ENCODE data around the gene IRF2BP1. TPM values are rescaled to one million over a fixed set of nuclear protein-coding genes. Genes with fewer than 3 reads are reported as not detected.

Gene IRF2BP1
- total and polyA plus RNA-seq, 8 donors, result 11.5 to 75.9 (median 13.4) TPM; not detected in 1

DNA sequence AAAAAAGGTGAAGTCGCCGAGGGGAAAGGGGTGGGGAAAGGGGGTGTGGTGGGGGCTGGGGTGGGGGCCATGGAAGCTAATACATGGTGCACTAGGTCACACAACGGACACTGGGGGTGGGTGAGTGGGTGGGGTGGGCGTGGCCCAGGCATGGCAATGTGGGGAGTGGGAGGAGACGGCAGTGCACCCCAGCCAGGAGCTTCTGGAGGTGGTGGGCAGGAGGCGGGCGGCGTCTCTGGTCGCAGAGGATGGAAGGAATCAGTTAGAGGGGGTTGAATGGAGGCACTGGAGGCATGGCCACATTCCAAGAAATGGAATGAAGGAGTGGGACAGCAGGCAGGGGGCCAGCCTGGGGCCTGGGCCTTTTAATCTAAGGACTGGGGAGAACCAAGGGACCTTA, 47.8 kb upstream of the IRF2BP1 start:
- intact Hi-C loops (cut with DNase I; ENCODE audit: low total_unique reads), result no loop called here
- Histone ChIP-seq H3K4me3 (no peak overlapping the region), H3K9me3 (no peaks in the 10 kb centered on the region), H3K4me1 (no peaks in the 10 kb centered on the region), H3K27me3 (peaks cover 9 to 80% (median 41%) of the 10 kb centered on the region in 3 donors), H3K36me3 (no peaks in the 10 kb centered on the region), H3K27ac (no peak overlapping the region)
- 57 to 69% (median 59%) methylated on average over 8 to 9 of the region's 9 CpGs for WGBS, 5 donors
- DNase-seq, result no peak
- TF ChIP-seq, protein P1, sequence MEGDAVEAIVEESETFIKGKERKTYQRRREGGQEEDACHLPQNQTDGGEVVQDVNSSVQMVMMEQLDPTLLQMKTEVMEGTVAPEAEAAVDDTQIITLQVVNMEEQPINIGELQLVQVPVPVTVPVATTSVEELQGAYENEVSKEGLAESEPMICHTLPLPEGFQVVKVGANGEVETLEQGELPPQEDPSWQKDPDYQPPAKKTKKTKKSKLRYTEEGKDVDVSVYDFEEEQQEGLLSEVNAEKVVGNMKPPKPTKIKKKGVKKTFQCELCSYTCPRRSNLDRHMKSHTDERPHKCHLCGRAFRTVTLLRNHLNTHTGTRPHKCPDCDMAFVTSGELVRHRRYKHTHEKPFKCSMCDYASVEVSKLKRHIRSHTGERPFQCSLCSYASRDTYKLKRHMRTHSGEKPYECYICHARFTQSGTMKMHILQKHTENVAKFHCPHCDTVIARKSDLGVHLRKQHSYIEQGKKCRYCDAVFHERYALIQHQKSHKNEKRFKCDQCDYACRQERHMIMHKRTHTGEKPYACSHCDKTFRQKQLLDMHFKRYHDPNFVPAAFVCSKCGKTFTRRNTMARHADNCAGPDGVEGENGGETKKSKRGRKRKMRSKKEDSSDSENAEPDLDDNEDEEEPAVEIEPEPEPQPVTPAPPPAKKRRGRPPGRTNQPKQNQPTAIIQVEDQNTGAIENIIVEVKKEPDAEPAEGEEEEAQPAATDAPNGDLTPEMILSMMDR (IDR thresholded peaks at IDR 0.05), result no peak
- TF ChIP-seq POLR2AphosphoS5 (IDR thresholded peaks at IDR 0.05) (no peak), POLR2A (IDR thresholded peaks at IDR 0.05) (no peak), EP300 (IDR thresholded peaks at IDR 0.05) (no peak)

DNA sequence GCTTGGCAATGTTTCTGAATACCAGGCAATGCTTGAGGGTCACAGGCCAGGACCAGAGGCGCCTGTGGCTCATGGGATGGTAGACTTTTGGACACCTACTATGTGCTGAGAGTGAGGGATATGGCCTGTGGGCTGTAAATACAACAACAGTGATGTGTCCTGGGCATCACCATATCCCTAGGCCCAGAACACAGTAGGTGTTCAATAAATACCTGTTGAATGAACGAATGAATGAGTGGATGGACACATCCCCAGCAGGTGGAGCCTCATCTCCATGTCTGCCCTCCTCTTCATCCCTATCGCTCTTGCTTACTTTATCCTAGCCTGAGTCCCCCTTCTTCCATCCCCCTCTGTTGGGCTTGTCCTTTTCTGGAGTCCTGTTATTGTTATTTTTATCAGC, 45.1 kb upstream of the IRF2BP1 start:
- intact Hi-C loops (cut with DNase I; ENCODE audit: low total_unique reads), result no loop called here
- Histone ChIP-seq H3K27ac (no peak overlapping the region), H3K4me1 (peaks cover 6 to 9% (median 7%) of the 10 kb centered on the region in 4 donors), H3K9me3 (no peaks in the 10 kb centered on the region), H3K4me3 (no peak overlapping the region), H3K36me3 (no peaks in the 10 kb centered on the region), H3K27me3 (peaks cover 9 to 56% (median 25%) of the 10 kb centered on the region in 3 donors)
- no peak for DNase-seq
- TF ChIP-seq, protein P1 (IDR thresholded peaks at IDR 0.05), result no peak
- no peak for TF ChIP-seq EP300 (IDR thresholded peaks at IDR 0.05)
- no peak for TF ChIP-seq POLR2A (IDR thresholded peaks at IDR 0.05)
- no peak for TF ChIP-seq POLR2AphosphoS5 (IDR thresholded peaks at IDR 0.05)
- WGBS, 5 donors, result 47 to 74% (median 68%) methylated on average over 3 of the region's 3 CpGs

DNA sequence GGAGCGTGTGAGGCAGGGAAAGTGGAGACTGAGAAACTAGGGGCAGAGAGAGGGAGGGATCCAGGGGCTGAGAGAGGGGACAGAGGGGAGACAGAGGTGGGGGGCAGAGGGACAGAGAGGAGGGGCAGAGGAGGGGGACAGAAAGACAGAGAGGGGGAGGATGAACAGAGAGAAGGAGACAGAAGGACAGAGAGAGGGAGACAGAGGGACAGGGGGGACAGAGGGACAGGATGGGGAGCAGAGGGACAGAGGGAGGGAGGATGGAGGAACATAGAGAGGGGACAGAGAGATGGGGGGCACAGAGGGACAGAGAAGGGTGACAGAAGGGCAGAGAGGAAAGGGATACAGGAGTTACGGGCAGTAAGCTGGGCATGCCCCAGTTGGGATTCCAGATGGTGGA, 43.3 kb upstream of the IRF2BP1 start:
- Histone ChIP-seq H3K27ac (no peak overlapping the region), H3K27me3 (peaks cover 0 to 38% (median 7%) of the 10 kb centered on the region in 3 donors), H3K36me3 (no peaks in the 10 kb centered on the region), H3K9me3 (no peaks in the 10 kb centered on the region), H3K4me3 (no peak overlapping the region), H3K4me1 (peaks cover 6 to 9% (median 7%) of the 10 kb centered on the region in 4 donors)
- intact Hi-C loops (cut with DNase I; ENCODE audit: low total_unique reads), result no loop called here
- DNase-seq, result no peak
- no peak for TF ChIP-seq POLR2A (IDR thresholded peaks at IDR 0.05)
- TF ChIP-seq, protein P1 (IDR thresholded peaks at IDR 0.05), result no peak
- no peak for TF ChIP-seq POLR2AphosphoS5 (IDR thresholded peaks at IDR 0.05)
- TF ChIP-seq EP300 (IDR thresholded peaks at IDR 0.05), result no peak
- 64 to 82% (median 75%) methylated on average over 2 of the region's 2 CpGs for WGBS, 5 donors

DNA sequence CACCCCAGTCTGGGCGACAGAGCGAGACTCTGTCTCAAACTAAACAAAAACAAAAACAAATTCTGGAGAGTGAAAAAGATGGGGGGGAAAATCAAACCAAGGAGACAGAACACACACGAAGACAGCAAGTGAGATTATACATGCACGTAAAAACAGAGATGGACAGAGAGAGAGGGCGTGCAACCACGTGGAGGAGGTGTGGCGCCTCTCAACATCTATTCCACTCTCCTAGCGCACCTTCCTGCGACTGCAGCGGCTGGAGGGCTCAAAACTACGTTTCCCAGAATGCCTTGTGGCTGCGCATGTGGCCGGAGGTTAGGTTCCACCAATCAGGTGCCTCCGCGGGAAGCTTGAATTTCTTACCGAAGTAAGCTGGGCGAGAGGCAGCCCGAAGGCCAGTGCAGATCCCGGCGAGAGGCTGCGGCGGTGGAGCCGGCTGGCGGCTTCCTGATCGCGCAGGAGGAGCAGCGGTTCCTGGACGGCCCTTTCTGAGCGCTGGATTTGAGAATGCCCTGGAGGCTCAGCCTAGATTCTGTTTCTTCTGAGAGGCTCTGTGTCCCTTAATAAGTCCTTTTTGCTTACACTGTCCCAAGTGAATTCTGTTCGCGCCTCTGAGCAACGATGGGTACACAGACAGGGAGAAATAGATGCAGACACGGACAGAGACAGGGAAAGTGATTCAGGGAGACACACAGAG, 41.8 kb upstream of the IRF2BP1 start:
- H3K4me3 ChIP-seq, result peak overlapping the region in 1 of 4 donors; percentile 7
- no peak overlapping the region for H3K27ac ChIP-seq
- DNase-seq, result peak; percentile 93 to 97
- no peaks in the 10 kb centered on the region for H3K36me3 ChIP-seq
- peak in 2 of 3 donors; percentile 41 to 66 for TF ChIP-seq POLR2AphosphoS5 (IDR thresholded peaks at IDR 0.05)
- TF ChIP-seq, protein P1 (IDR thresholded peaks at IDR 0.05), result no peak
- peaks cover 0 to 23% (median 0%) of the 10 kb centered on the region in 3 donors for H3K27me3 ChIP-seq
- H3K4me1 ChIP-seq, result peaks cover 6 to 9% (median 7%) of the 10 kb centered on the region in 4 donors
- 8 to 18% (median 10%) methylated on average over 23 to 33 of the region's 33 CpGs for WGBS, 5 donors
- no peaks in the 10 kb centered on the region for H3K9me3 ChIP-seq
- intact Hi-C loops (cut with DNase I; ENCODE audit: low total_unique reads), result no loop called here
